Hematopoietic multipotent progenitor cell treated with erythropoietin and hydrocortisone succinate and interleukin-3 and kit ligand, for 6 days (in vitro differentiated cells): ENCODE data around the gene HAGHL.

Source experiments
- DNase-seq: peaks from one replicate; pipeline ENCODE4 v3.0.0-alpha.2; 2015

Gene HAGHL, protein sequence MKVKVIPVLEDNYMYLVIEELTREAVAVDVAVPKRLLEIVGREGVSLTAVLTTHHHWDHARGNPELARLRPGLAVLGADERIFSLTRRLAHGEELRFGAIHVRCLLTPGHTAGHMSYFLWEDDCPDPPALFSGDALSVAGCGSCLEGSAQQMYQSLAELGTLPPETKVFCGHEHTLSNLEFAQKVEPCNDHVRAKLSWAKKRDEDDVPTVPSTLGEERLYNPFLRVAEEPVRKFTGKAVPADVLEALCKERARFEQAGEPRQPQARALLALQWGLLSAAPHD

DNA sequence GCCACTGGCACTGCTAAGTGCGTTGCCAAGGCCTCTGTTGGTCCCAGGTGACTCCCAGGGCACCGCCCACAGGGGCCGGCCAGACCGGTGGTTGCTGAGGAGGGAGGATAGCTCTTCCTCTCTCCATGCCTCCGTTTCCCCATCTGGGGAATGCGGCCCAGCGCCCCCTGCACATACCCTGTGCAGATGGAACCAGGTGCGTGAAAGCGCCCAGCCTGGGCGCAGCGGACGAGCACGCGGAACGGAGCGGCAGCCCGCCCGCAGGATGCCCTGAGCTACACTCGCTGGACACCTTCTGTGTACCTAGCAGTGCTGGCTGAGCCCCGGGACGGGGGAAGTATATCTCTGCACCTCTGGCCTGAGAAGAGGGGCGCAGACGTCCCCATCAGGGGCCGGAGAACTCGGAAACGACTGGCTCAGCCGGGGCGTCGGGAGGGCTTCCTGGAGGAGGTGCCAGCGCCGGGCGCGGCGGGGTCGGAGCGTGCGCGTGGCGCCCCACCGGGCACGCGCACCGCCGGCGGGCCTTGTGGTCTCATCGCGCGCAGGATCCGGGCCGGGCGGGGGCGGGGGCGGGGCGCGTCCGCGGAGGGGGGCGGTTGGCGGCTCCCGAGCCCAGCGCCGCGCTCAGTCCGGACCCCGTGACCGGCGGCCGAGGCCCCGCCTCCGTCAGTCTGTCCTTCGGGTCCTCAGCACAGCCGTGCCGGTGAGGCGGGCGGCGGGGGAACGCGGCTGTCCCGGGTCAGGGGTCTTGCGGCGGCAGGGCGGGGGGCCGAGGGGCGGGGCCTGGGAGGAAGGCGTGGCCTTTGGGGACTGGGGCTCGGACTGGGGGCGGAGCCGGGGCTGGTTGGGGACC lies at the start of gene HAGHL, which contains the start of gene CCDC78:
Gene HAGHL (plus strand): TSS at position 669 of the 853 bp plus-strand sequence. CDS start 404 bp downstream, outside the sequence.
Gene CCDC78 (minus strand): TSS at position 6 of the 853 bp plus-strand sequence. CDS start 76 bp downstream, outside the sequence.
- peak; percentile 75 for DNase-seq

DNA sequence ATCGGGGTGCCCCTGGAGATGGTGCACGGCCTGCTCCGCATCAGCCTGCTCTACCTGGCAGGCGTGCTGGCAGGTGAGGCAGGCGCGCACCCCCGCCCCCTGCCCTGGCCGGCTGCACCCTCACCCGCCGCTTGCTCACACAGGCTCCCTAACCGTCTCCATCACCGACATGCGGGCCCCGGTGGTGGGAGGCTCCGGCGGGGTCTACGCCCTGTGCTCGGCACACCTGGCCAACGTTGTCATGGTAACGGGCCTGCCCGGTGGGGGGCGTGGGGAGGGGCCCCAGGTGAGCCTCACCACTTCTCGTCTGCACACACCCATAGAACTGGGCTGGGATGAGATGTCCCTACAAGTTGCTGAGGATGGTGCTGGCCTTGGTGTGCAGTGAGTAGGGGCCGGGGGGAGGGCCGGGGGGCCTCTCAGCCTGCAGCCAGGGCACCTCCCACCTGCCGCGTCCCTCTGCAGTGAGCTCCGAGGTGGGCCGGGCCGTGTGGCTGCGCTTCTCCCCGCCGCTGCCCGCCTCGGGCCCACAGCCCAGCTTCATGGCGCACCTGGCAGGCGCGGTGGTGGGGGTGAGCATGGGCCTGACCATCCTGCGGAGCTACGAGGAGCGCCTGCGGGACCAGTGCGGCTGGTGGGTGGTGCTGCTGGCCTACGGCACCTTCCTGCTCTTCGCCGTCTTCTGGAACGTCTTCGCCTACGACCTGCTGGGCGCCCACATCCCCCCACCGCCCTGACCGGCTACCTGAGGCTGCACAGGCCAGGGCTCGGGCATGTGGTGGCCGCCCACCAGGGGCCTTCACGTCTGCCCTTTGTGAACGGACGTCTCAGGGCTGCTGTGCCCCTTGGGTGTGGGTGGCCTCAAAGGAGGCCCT lies 49.4 kb upstream of the HAGHL start:
- DNase-seq = no peak

DNA sequence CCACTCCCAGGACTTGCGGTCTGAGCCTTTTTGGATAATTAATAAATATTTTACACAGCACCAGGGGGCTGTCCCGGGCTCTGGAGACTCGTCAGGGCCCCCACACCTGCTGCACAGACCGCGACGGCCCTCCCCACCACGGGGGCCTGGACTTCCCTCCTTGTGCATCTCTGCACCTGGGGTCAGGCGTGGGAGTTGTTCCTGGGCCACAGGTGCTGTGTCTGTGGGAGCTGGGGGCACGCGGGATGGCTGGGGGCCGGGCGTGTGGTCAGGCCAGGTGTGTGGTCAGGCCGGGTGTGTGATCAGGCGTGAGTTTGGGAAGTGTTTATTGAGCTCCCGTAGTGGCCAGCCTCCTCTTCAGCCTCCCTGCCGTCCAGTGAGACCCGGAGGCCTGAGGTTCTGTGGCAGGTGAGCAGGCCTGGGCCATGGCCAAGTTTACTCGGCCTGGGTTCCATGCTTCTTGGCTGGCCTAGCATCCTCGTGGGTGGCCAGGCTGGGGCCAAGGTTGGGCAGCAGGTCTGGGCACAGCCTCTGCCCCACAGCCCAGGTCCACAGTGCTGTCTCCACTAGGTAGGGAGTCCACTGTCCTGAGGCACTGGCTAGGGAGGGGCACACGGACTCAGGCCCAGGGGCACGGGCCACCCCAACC lies 48.6 kb upstream of the HAGHL start:
- no peak for DNase-seq

DNA sequence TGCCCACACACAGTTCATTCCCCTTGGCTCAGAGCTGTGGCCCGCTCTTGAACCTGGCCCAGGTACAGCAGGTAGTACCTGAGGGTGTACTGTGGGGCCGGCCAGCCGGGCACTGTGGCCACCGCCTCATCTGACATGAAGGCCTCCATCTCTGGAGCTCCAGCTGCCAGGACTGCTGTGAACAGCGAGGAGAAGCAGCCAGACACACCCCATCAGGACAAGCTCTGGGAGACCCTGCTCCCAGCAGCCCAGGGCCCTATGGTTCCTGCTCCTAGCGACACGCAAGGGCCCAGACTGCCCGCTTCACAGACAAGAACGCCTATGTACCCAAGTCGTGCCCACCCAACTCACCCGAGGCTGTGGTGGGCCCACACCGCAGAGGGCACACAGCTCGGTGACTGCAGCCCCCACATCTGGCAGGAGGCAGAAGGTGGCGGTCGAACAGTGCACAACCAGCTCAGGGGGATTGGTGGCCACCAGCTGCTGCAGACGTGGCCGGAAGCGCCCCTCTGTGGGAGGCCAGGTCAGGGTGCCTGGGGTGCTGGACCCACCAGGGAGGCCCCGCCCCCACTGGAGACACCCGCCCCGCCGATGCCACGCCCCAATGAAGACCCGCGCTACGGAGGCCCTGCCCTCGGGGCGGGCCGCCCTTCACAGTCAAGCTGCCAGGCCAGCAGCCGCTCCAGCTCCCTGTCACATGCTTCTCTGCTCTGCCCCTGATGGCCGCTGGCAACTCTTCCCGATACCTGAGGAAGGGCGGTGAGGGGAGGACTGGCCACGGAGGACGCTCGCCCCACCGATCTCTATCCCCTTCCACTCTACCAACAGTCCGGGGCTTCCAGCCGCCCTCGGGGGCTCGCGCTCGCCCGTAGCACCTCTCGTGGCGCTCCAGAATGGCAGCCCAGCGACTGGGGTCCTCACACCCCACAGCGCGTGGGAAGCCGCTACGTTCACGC lies 47.8 kb upstream of the HAGHL start:
- DNase-seq = peak; percentile 90

DNA sequence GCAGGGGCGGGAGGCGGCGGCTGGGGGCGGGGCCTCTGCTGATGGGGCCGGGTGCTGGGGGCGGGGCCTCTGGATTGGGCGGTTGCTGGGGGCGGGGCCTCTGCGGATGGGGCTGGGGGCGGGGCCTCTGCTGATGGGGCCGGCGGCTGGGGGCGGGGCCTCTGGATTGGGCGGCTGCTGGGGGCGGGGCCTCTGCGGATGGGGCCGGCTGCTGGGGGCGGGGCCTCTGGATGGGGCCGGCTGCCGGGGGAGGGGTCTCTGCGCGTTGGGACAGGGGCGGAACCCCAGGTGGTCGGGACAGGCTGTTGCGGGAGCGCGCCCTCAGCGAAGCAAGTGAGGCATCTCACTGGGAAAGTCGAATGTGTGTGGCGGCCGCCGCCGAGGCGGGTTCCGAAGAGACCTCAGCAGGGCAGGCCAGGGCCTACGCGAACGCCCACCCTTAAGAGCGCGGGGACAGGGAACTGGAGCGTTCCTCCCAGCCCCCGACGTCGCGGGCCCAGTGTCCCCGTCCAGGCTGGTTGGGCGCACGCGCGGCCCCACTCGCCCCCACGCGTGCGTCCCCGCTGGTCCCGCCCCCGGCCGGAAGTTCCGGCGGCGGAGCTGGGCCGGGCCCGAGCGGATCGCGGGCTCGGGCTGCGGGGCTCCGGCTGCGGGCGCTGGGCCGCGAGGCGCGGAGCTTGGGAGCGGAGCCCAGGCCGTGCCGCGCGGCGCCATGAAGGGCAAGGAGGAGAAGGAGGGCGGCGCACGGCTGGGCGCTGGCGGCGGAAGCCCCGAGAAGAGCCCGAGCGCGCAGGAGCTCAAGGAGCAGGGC lies 46.9 kb upstream of the HAGHL start, which contains the start of gene STUB1:
Gene STUB1 (plus strand): TSS at position 597 of the 811 bp plus-strand sequence. CDS start 116 bp downstream, at position 713.
- DNase-seq = peak; percentile 93

DNA sequence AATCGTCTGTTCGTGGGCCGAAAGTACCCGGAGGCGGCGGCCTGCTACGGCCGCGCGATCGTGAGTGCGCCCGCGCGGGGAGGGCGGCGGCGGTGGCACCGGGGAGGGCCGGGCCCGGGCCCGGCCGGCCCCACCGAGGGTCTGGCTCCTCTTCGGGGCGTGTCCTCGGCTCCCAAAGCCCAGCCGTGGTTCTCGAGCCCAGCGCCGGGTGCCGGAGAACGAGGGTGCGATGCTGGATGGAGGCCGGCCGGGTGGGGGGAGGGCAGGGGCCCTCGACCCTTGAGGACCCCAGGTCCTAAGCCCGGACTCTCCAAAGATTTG lies 46.3 kb upstream of the HAGHL start:
- no peak for DNase-seq

DNA sequence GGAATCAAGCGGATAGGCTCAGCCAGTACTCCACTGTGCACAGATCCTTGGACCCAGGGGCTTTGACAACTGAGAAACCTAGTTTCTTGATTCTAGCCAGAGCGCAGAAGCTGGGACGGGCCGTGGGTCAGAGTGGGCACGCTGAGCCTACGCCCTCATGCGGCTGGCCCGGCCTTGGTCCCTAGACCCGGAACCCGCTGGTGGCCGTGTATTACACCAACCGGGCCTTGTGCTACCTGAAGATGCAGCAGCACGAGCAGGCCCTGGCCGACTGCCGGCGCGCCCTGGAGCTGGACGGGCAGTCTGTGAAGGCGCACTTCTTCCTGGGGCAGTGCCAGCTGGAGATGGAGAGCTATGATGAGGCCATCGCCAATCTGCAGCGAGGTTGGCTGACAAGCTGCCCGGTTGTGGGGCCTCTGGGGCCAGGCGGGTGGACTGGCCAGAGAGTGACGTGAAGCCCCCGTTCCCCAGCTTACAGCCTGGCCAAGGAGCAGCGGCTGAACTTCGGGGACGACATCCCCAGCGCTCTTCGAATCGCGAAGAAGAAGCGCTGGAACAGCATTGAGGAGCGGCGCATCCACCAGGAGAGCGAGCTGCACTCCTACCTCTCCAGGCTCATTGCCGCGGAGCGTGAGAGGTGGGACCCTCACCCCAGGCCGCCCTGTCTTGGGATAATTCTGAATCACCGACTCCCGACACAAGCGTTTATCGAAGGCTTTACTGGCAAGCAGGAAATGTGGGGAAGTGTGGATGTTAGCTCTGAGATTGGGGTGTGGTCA lies 45.8 kb upstream of the HAGHL start:
- peak; percentile 68 for DNase-seq

DNA sequence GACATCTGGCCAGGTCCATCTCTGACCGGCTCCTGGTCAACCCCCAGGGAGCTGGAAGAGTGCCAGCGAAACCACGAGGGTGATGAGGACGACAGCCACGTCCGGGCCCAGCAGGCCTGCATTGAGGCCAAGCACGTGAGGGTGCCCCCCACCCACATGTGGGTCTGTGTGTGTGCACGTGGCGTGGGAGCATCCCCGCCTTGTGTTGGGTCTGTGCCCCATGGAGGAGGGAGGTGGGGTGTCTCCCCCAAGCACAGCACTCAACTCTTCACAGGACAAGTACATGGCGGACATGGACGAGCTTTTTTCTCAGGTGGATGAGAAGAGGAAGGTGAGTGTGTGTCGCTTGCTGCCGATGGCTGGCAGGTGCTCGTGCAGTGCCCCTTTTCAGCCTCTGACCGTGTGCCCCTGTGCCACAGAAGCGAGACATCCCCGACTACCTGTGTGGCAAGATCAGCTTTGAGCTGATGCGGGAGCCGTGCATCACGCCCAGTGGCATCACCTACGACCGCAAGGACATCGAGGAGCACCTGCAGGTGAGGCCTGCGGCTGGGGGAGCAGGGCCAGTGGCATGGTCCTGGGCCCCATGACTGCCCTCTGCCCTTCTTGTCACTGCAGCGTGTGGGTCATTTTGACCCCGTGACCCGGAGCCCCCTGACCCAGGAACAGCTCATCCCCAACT lies 45.0 kb upstream of the HAGHL start:
- DNase-seq = no peak

DNA sequence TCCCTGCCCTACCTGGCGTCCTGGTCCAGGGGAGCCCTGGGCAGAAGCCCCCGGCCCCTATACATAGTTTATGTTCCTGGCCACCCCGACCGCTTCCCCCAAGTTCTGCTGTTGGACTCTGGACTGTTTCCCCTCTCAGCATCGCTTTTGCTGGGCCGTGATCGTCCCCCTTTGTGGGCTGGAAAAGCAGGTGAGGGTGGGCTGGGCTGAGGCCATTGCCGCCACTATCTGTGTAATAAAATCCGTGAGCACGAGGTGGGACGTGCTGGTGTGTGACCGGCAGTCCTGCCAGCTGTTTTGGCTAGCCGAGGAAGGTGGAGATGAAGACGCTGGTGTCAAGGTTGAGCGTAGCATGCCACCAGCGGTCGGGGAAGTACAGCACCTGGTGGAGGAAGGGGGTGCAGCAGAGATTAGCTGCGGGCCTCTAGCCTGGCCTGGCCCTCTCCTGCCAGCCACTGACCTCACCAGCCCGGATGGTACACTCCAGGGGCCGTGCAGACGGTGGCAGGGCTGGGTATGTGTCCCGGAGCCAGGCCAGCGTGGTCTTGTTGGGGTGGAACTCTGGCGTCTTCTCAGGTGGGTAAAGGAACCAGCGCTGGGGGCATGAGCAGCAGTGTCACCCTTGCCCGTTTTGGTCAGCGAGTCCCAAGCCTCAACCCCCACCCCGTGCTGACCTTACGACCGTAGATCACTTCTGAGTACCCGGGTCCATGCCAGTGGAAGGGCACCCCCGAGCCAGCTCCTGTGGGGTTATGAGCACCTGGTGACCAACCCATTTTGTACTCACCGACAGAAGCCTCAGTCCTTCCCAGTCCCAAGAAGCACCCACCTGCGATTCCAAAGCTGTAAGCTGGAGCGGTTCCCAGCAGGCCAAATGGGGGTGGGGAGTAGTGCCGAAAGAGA lies 44.2 kb upstream of the HAGHL start:
- no peak for DNase-seq

DNA sequence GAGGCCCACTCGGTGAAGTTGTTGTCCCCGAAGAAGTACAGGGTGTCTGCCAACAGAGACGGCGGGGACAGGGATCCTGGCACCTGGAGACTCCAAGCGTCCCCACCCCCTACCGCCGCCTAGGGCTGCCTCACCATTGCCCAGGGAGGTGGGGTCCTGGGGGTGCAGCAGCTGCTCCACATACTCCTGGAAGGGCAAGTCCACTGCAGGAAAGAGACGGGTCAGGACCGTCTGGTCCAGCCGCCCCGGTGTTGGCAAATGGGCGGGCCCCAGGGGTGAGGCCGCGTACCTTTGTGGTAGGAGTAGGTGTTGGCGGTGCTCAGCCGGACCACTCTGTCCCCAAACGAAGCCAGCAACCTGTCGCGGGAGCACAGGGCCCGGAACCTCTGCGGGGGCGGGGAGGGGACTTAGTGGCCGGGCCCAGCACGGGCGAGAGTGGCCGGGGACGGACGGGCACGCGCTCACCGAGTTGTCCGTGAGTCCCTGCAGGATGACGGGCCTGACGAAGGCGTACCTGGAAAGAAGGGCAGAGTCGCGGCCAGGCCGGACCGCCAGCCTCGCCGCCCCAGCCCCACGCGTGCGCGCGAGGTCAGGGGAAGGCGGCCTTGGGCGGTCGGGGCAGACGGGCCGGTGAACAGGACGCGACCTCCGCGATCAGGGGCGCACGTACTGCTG lies 43.4 kb upstream of the HAGHL start:
- DNase-seq = peak; percentile 36

DNA sequence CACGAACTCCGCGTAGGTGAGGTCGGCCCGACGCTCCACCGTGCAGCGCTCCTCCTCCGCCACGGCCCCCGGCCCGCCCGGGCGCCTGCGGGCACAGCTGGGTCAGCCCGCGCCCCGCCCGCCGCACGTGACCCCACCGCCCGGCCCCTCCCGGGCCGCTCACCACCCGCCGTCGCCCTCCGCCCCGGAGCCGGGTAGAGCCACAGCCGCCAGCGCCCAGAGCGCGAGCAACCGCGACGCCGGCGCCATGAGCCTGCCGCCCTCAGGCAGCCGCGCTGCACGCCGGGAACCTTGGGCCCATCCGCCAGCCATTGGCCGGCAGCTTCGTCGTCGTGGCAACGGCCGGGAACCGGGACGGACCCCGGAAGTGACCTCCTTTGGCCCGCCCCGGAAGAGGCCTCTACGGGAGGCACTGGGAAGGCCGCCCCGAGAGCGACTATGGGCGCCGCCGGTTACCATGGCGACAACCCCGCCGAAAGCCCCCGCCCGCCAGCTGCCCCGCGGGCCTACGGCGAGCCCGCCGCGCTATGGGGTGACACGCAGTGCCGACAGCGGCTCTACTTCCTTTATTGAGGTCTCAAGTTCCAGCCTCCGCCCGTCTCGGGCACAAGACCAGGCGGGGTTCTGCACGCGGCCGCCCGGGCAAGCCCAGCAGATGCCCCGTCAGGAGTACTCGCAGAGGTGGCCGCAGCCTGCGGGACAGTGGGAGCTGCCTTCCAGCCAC lies 42.7 kb upstream of the HAGHL start, which contains the start of gene JMJD8:
Gene JMJD8 (minus strand): TSS at position 264 of the 724 bp plus-strand sequence. CDS start 15 bp downstream, at position 249.
- peak; percentile 98 for DNase-seq

DNA sequence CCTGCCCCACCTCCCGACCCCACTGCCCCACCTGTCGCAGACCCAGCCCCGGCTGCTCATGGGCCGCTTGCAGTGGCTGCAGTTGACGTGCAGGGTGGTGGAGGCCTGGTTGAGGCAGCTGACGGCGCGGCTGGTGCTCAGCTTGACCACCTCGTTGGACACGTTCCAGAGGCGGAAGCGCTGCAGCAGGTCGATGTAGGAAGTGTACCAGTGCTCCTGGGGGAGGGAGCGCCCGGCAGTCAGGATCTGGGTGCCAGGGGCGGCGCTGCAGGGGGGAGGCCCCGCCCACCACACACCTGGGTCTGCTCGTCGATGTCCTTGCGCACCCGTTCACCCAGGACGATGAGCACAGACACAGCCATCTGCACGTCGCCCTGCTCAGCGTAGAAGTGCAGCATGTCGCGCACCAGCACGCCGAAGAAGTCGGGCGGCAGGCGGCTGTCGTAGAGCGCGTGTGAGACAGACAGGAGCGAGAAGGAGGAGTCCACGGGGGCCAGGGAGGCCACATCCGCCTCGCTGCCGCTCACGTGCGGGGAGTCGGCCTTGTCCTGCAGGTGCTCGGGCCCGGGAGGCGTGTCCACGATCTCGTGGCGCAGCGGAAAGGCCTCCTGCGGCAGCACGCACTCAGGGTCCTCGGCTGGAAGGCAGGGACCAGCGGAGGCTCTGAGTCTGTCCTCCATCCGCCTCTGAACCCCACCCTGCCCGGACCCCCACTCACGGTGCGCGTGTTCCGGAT lies 41.8 kb upstream of the HAGHL start:
- DNase-seq = no peak

DNA sequence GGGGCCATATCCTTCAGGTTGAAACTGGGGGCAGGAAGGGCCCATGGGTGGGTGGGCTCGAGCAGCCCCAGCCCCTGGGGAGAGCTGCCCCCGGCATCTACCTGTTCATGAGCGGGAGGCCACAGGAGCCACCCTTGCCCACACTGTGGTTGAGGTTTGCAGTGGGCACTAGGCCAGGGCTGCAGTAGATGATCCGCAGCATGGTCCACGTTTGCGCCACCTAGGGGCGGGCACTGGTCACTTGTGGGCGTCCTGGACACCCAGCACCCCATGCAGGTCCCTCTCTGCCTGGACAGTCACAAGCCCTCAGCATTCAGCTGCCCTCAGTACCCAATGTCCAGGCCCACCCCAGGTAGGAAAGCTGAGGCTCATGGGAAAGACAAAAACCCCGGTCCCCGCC lies 40.9 kb upstream of the HAGHL start:
- DNase-seq = peak; percentile 74

DNA sequence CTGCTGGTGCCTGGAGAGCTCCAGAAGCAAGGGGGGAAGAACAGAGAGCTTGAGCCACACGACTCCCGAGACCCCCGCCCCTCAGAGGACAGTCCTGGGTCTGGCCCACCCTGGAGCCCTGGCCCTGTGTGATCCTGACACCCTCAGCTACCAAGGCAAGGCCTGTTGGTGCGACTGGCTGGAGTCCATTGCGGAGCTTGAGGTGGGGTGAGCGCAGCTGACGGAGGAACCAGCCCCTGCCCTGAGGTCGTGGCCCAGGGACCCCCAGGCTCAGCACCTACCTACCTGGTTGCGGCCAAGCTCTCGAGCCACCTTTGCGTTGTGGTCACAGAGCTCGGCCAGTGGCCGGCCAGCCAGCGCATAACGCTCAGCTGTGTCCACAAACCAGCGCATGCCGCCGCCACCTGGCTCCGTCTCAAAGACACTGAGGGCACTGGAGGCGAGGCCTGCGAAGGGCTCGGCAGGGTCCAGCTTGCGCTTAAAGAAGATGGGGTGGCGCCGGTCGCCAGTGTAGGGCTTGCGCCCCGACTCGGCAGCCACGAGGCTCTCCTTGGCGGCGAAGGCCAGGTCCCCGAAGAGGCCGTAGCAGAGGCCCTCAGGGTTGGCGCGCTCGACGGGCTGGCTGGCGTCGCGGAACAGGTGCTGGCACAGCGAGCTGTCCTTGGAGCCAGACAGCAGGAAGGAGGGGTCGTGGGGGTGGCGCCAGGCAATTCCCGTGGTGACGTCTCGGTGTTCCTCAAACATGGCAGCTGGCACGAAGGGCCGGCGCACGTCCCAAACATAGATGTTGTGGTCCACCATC lies 40.2 kb upstream of the HAGHL start:
- DNase-seq = no peak

DNA sequence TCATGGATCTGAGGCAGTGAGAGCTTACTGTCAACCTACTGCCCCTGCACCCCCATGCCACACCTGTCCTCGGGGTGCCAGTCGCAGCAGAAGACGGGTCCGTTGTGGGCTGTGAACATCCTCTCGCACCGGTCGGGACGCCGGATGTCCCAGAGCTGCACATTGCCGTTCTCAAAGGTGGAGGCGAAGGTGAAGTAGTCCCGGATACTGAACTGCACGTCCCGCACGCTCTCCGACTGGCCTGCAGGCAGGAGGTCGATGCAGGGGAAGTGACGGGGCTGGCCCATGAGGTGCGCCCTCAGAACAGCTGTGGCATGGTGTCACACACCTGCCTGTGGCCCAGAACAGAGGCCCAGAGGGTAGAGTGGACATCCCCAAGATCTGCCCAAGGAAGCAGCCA lies 39.4 kb upstream of the HAGHL start:
- no peak for DNase-seq
